AML-193 (cell line): ENCODE results near the gene POLRMT.
"Not testable (repeated sequence)": the region's sequence is repeated elsewhere in the genome, so short reads cannot be mapped to it uniquely, and the experiment has no call there.

Experiments
- DNase-seq, 2 experiments: peaks; one replicate each; lab custom pipeline; 2025; lab: John Stamatoyannopoulos, UW

The POLRMT gene

GRCh38 chr19:610801-611480 lies 22.4 kb downstream of the POLRMT start:
- DNase-seq: no peak

- no peak for DNase-seq
Observed at GRCh38 chr19:610071-610800, 23.1 kb downstream of the POLRMT start.

- no peak for DNase-seq
Observed at GRCh38 chr19:609004-609346, 24.4 kb downstream of the POLRMT start.

DNA sequence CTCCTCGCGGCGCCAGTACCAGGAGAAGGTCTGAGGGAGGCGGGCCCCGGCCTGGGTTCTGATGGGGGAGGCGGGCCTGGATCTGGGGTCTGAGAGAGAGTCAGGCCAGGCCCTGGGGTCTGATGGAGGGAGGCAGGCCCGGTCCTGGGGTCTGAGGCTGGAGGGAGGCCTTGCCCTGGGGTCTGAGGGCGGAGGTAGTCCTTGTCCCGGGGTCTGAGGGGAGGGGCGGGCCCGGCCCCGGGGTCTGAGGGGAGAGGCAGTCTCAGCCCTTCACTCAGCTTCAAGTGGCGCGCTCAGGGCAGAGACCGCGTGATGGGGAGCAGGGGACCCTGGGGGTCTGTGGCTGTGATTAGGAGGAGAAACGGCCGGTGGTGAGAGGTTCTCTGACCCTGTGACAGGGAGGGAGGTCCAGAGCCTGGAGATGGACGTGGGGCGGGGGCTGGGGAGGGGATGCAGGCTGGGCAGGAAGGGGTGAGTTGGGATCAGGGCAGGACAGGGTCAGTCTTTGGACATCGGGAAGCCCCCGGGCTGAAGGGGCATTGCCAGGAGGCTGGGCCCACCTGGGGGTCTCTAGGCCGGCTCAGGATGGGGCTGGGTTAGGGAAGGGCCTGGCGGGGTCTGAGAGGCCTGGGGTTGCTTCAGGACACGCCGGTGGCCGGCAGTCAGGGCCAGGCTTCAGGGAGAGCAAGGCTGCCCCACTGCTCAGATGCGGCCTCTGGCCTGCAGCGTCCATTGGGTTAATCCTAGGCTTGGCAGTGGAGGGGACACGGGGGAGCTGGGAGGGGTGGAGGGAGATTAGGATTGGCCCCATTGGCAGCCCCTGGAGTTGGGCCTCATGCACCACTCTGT lies 25.0 kb downstream of the POLRMT start:
- DNase-seq: no peak

- DNase-seq: no peak
Observed at GRCh38 chr19:607301-608154, 25.8 kb downstream of the POLRMT start.

GRCh38 chr19:605061-605971 lies 28.0 kb downstream of the POLRMT start:
- not testable (repeated sequence) for DNase-seq

GRCh38 chr19:604355-604754 lies 29.0 kb downstream of the POLRMT start:
- no peak for DNase-seq

DNA sequence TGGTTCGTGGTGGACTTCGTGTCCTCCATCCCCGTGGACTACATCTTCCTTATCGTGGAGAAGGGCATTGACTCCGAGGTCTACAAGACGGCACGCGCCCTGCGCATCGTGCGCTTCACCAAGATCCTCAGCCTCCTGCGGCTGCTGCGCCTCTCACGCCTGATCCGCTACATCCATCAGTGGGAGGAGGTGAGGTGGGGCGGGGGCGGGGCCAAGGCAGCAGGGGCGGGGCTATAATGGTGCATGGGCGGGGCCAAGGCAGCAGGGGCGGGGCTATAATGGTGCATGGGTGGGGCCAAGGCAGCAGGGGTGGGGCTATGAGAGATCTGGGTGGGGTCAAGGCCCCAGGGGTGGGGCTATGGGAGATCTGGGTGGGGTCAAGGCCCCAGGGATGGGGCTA lies 29.6 kb downstream of the POLRMT start:
- not testable (repeated sequence) for DNase-seq

- not testable (repeated sequence) for DNase-seq
Observed at GRCh38 chr19:603302-603639, 30.1 kb downstream of the POLRMT start.

DNA sequence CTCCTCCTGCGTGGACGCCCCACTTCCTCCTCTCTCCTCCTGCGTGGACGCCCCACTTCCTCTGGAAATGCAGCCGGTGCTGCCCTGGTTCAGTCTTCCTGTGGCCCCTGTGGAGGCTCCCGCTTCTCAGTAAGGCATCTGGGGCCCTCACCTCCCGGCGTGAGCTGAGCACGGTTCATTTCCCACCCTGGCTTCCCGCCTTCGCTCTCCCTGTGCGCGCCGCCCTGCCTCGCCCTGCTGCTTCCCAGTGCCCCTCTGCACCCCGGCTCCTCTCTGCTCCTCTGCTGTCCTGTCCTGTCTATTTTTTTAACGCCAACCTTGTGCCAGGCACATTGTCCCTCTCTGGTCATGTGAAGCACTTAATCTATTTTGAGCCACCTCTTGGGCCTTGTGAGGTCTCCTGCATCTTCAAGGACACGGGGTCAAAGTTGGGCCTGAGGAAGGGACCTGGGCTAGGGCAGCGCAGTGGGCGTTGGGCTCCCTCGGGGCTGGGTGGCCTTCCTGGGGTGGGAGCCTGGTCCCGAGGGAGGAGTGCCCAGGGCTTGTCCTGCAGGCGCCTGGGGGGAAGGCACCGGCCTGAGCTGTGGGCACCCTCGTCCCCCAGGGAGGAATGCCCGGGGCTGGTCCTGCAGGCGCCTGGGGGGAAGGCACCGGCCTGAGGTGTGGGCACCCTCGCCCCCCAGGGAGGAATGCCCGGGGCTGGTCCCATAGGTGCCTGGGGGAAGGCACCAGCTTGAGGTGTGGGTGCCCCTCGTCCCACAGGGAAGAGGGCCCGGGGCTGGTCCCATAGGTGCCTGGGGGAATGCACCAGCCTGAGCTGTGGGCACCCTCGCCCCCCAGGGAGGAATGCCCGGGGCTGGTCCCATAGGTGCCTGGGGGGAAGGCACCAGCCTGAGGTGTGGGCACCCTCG lies 30.7 kb downstream of the POLRMT start:
- DNase-seq: no peak

- DNase-seq: no peak
Observed at GRCh38 chr19:601790-602189, 31.5 kb downstream of the POLRMT start.

GRCh38 chr19:601310-601709 lies 32.0 kb downstream of the POLRMT start:
- no peak for DNase-seq

DNA sequence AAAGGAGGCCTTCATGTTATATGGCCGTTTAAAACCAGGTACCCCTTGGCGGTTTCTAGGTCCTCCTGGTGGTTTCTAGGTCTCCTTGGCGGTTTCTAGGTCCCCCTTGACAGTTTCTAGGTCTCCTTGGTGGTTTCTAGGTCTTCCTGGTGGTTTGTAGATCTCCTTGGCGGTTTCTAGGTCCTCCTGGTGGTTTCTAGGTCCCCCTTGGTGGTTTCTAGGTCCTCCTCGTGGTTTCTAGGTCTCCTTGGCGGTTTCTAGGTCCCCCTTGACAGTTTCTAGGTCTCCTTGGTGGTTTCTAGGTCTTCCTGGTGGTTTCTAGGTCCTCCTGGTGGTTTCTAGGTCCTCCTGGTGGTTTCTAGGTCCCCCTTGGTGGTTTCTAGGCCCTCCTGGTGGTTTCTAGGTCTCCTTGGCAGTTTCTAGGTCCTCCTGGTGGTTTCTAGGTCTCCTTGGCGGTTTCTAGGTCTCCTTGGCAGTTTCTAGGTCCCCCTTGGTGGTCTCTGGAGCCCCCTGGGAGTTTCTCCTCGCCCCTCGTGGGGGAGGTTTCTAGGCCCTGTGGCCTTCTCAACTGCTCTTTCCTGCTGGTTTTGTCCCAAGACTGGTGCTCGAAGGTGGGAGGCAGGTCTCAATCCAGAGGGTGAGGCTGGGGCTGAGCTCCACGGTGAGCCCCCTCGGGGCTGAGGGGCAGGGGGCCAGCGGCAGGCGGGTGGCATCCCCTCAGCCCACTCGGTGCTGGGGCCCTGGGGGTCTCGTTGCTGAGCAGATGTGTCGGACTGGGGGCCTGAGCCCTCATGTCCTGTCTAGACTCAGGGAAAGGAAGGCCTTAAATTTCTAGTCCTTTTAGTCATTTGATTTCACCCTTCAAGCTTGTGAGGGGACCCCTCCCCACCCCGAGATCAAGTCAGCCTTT lies 35.7 kb downstream of the POLRMT start:
- no peak for DNase-seq

DNA sequence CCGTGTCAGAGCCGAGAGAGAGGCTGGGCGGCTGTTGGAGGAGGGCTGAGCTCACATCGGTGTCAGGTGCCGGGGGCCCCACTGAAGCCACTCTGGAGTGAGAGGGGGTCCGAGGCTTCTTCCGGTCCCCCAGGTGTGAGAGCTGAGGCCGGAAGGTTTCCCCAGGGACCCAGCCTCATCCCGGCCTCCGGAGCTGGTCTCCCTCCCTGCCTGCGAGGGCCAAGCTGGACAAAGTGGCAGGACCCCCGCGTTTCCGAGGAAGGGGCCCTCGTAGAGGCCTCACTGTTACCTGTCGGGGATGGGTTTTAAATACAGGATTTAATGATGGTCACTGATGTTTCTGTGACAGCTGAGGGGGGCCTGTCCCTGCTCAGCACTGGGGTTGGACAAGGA lies 37.1 kb downstream of the POLRMT start:
- DNase-seq: no peak

DNA sequence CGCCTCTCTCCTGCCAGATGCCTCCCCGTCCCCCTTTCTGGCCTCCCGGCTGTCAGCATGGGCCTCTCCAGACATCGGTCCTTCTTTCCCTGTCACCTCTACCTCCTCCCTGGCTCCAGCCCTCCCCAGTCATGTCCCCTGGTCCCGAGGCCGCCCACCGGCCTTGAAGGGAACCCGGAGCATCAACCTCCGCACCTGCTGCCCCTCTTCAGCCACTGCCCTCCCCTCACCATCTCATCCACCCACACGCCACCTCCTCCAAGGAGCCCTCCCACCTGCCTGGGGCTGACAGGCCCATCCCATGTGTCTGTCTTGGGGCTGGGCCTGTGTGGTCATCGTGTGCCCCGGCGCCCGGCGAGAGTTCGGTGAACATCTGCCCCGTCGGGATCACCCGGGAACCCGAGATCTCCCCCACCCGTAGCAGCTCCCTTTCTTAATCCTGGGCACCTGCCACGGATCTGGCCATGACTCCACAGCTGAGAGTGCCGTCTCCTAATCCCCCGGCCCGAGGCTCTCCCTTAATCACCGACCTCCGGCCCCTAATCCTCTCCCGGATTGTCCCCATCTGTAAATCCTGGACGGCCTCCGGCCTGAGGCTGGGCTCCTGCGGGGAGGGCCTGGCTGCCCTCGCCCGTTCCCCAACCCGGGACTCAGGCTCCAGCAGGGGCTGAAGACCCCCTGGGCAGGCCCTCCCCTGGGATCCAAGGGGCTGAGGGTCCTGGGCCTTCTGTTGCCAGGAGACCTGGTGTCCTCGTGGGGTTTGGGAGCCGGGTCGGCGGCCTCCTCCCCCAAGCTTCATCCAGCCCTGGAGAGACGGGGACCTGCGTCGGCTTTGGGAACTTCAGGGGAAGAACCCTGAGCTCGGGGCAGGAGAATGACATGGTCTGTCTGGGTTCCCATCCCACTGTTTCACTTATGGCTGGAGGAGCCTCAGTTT lies 37.7 kb downstream of the POLRMT start:
- DNase-seq: no peak

GRCh38 chr19:594265-594870 lies 39.0 kb downstream of the POLRMT start:
- no peak for DNase-seq

GRCh38 chr19:593505-593904 lies 39.8 kb downstream of the POLRMT start:
- DNase-seq: no peak
